Neural cell (in vitro differentiated cells): ENCODE data around the gene NUDT1.

Experiments
- RAD21 ChIP-seq: fragments of 450-650 bp; conservative IDR thresholded peaks from 2 replicates; pipeline ENCODE4 v1.6.1; 2014; ENCODE audit warnings: antibody characterized with exemption, mild to moderate bottlenecking, moderate library complexity
- SMC3 ChIP-seq: fragments of 450-650 bp; conservative IDR thresholded peaks from 2 replicates; pipeline ENCODE4 v1.6.1; 2014; ENCODE audit warnings: antibody characterized with exemption, mild to moderate bottlenecking, moderate library complexity; ENCODE audit not compliant: poor library complexity
- TF ChIP-seq, protein P1 (sequence below): fragments of 450-650 bp; IDR thresholded peaks from 2 replicates; pipeline ENCODE4 v1.5.1; 2014; ENCODE audit warnings: antibody characterized with exemption, mild to moderate bottlenecking, moderate library complexity; ENCODE audit not compliant: poor library complexity, severe bottlenecking
- TF ChIP-seq, protein P2 (sequence below): IDR thresholded peaks from 2 replicates; pipeline ENCODE4 v1.6.1; 2012; ENCODE audit warnings: borderline replicate concordance

DNA sequence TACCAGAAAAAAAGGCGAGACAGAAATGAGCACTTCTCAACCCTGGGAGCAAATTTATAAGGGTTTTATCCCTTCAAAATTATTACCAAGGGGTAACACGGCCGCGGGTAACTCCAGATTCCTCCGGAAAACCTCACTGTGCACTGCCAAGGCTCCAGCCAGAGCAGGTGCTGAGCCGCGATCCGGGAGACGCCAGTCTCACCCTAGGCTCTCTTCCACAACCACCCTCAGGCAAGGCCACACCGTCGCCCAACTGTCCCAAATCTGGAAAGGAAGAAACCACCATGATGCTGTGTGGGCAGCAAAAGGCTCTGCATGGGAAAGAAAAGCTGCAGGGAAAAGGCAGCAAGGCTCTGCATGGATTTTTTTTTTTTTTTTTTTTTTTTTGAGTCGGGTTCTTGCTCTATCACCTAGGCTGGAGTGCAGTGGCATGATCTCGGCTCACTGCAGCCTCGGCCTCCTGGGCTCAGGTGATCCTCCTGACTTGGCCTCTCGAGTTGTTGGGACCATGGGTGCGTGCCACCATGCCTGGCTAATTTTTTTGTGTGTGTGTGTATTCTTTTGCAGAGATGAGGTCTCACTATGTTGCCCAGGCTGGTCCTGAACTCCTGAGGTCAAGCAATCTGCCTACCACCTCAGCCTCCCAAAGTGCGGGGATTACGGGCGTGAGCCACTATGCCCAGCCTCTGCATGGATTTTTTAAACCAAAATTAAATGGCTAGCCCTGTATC lies 48.3 kb upstream of the NUDT1 start:
- TF ChIP-seq, protein P1, sequence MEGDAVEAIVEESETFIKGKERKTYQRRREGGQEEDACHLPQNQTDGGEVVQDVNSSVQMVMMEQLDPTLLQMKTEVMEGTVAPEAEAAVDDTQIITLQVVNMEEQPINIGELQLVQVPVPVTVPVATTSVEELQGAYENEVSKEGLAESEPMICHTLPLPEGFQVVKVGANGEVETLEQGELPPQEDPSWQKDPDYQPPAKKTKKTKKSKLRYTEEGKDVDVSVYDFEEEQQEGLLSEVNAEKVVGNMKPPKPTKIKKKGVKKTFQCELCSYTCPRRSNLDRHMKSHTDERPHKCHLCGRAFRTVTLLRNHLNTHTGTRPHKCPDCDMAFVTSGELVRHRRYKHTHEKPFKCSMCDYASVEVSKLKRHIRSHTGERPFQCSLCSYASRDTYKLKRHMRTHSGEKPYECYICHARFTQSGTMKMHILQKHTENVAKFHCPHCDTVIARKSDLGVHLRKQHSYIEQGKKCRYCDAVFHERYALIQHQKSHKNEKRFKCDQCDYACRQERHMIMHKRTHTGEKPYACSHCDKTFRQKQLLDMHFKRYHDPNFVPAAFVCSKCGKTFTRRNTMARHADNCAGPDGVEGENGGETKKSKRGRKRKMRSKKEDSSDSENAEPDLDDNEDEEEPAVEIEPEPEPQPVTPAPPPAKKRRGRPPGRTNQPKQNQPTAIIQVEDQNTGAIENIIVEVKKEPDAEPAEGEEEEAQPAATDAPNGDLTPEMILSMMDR = no peak
- TF ChIP-seq SMC3 (no peak), RAD21 (no peak)
- TF ChIP-seq, protein P2, sequence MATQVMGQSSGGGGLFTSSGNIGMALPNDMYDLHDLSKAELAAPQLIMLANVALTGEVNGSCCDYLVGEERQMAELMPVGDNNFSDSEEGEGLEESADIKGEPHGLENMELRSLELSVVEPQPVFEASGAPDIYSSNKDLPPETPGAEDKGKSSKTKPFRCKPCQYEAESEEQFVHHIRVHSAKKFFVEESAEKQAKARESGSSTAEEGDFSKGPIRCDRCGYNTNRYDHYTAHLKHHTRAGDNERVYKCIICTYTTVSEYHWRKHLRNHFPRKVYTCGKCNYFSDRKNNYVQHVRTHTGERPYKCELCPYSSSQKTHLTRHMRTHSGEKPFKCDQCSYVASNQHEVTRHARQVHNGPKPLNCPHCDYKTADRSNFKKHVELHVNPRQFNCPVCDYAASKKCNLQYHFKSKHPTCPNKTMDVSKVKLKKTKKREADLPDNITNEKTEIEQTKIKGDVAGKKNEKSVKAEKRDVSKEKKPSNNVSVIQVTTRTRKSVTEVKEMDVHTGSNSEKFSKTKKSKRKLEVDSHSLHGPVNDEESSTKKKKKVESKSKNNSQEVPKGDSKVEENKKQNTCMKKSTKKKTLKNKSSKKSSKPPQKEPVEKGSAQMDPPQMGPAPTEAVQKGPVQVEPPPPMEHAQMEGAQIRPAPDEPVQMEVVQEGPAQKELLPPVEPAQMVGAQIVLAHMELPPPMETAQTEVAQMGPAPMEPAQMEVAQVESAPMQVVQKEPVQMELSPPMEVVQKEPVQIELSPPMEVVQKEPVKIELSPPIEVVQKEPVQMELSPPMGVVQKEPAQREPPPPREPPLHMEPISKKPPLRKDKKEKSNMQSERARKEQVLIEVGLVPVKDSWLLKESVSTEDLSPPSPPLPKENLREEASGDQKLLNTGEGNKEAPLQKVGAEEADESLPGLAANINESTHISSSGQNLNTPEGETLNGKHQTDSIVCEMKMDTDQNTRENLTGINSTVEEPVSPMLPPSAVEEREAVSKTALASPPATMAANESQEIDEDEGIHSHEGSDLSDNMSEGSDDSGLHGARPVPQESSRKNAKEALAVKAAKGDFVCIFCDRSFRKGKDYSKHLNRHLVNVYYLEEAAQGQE = no peak
